ENCODE data around the gene TRAK1. TPM values are rescaled to one million over a fixed set of nuclear protein-coding genes. Genes with fewer than 3 reads are reported as not detected.
"Not testable (repeated sequence)": the region's sequence is repeated elsewhere in the genome, so short reads cannot be mapped to it uniquely, and the experiment has no call there.

Gene TRAK1
- polyA plus RNA-seq, 3 donors: 6.6 to 40.8 (median 7.0) TPM

GRCh38 chr3:42105994-42106393, 14.8 kb downstream of the TRAK1 start:
- H3K9me3 Mint-ChIP-seq; H3K4me3 Mint-ChIP-seq; DNase-seq; H2AFZ ChIP-seq (ENCODE audit: insufficient read depth, low read depth, low read length, poor library complexity, severe bottlenecking); H3K4me2 ChIP-seq (replicated peaks; ENCODE audit: extremely low read depth, low read length, poor library complexity, severe bottlenecking); H3K9ac ChIP-seq (ENCODE audit: insufficient read depth, low read length, poor library complexity, severe bottlenecking); H3K27me3 ChIP-seq (ENCODE audit: control insufficient read depth in 2 of 2, insufficient read depth in 2 of 2, low read length in 2 of 2); H3K4me1 ChIP-seq (ENCODE audit: control insufficient read depth in 1 of 2, insufficient read depth in 2 of 2, low read length in 2 of 2); H3K4me3 ChIP-seq (replicated peaks in 1 of 3; ENCODE audit: low read depth in 2 of 3, low read length in 3 of 3); H3K9me3 ChIP-seq (replicated peaks in 1 of 2; ENCODE audit: control insufficient read depth in 1 of 2, insufficient read depth in 1 of 2, low read length in 2 of 2); H3K27me3 Mint-ChIP-seq (ENCODE audit: low read depth in 3 of 3); H3K27ac ChIP-seq (ENCODE audit: low read depth in 1 of 2, low read length in 2 of 2); intact Hi-C loops (cut with micrococcal nuclease); H3K27ac Mint-ChIP-seq: not testable (repeated sequence)
- Mint-ChIP-seq H3K36me3 (peaks cover 32 to 36% of the 10 kb centered on the region in 2 donors), H3K4me1 (peaks cover 26% of the 10 kb centered on the region)
- peaks cover 23% of the 10 kb centered on the region for H3K79me2 ChIP-seq (ENCODE audit: insufficient read depth, low read length)
- no CpG with 5 or more reads among the region's 2 CpGs for WGBS (ENCODE audit: insufficient coverage)
- peaks cover 22% of the 10 kb centered on the region for H4K20me1 ChIP-seq (ENCODE audit: insufficient read depth, low read length)
- peaks cover 0 to 14% of the 10 kb centered on the region in 2 donors for H3K36me3 ChIP-seq (replicated peaks in 1 of 2; ENCODE audit: control insufficient read depth in 1 of 2, insufficient read depth in 2 of 2, low read length in 2 of 2)

- no peak overlapping the region for H3K4me3 ChIP-seq (replicated peaks in 1 of 3; ENCODE audit: low read depth in 2 of 3, low read length in 3 of 3)
- H3K9me3 ChIP-seq (replicated peaks in 1 of 2; ENCODE audit: control insufficient read depth in 1 of 2, insufficient read depth in 1 of 2, low read length in 2 of 2): no peaks in the 10 kb centered on the region
- intact Hi-C loops (cut with micrococcal nuclease): no loop called here
- H3K9ac ChIP-seq (ENCODE audit: insufficient read depth, low read length, poor library complexity, severe bottlenecking): no peak overlapping the region
- TF ChIP-seq CTCF (IDR thresholded peaks at IDR 0.05): no peak
- peaks cover 16% of the 10 kb centered on the region for H4K20me1 ChIP-seq (ENCODE audit: insufficient read depth, low read length)
- H3K27ac ChIP-seq (ENCODE audit: low read depth in 1 of 2, low read length in 2 of 2): no peak overlapping the region
- H3K36me3 ChIP-seq (replicated peaks in 1 of 2; ENCODE audit: control insufficient read depth in 1 of 2, insufficient read depth in 2 of 2, low read length in 2 of 2): peaks cover 0 to 14% of the 10 kb centered on the region in 2 donors
- Mint-ChIP-seq H3K4me3 (no peak overlapping the region), H3K36me3 (peaks cover 32 to 36% of the 10 kb centered on the region in 2 donors), H3K27ac (no peak overlapping the region), H3K4me1 (peaks cover 24% of the 10 kb centered on the region), H3K27me3 (ENCODE audit: low read depth in 3 of 3) (peaks cover 0 to 3% (median 0%) of the 10 kb centered on the region in 3 donors), H3K9me3 (peaks cover 0 to 7% (median 2%) of the 10 kb centered on the region in 7 donors)
- H3K79me2 ChIP-seq (ENCODE audit: insufficient read depth, low read length): peaks cover 21% of the 10 kb centered on the region
- no peak for DNase-seq
- no peaks in the 10 kb centered on the region for H3K27me3 ChIP-seq (ENCODE audit: control insufficient read depth in 2 of 2, insufficient read depth in 2 of 2, low read length in 2 of 2)
- no peak overlapping the region for H2AFZ ChIP-seq (ENCODE audit: insufficient read depth, low read depth, low read length, poor library complexity, severe bottlenecking)
- H3K4me2 ChIP-seq (replicated peaks; ENCODE audit: extremely low read depth, low read length, poor library complexity, severe bottlenecking): no peak overlapping the region
- H3K4me1 ChIP-seq (ENCODE audit: control insufficient read depth in 1 of 2, insufficient read depth in 2 of 2, low read length in 2 of 2): peaks cover 5 to 6% of the 10 kb centered on the region in 2 donors
These were observed 15.5 kb downstream of the TRAK1 start for GRCh38 chr3:42106646-42107045.

All from CD14-positive monocyte (primary cell).